PC-3 (cell line): ENCODE data around the gene HCN4. TPM values are rescaled to one million over a fixed set of nuclear protein-coding genes. Genes with fewer than 3 reads are reported as not detected.

Experiments
- ATAC-seq: fragments of 200-7000 bp; cut with Tn5 transposase; 2 replicates; pipeline ENCODE4 v1.9.1; 2020; ENCODE audit warnings: mild to moderate bottlenecking, moderate library complexity
- BruUV-seq: library from RNA; stranded (reverse); fragments of 400-500 nt; replicated peaks from 2 replicates; lab custom pipeline; 2021; lab: Mats Ljungman, UMichigan
- CTCF ChIA-PET: fragments of 300-600 bp; sonication (Branson Sonifier 250); formaldehyde crosslinking; loops from one replicate; lab custom pipeline; 2022; ENCODE audit warnings: antibody characterized with exemption; lab: Charles Lee
- POLR2A ChIA-PET: fragments of 300-600 bp; sonication (Branson Sonifier 250); formaldehyde crosslinking; loops from one replicate; lab custom pipeline; 2022; ENCODE audit warnings: antibody characterized with exemption; ENCODE audit not compliant: unreplicated experiment; lab: Charles Lee
- DNase-seq: peaks from one replicate; pipeline ENCODE4 v3.0.0-alpha.2; 2015
- H2AFZ ChIP-seq: fragments of 300-600 bp; sonication (generic); 2 replicates; pipeline ENCODE4 v1.6.0; 2016; ENCODE audit warnings: antibody characterized with exemption, low read length
- H3F3A ChIP-seq: fragments of 300-600 bp; sonication (generic); one replicate; pipeline ENCODE4 v1.6.0; 2017; ENCODE audit warnings: antibody characterized with exemption, low read length, control low read depth, mild to moderate bottlenecking; ENCODE audit not compliant: unreplicated experiment
- H3K27ac ChIP-seq: fragments of 300-600 bp; sonication (generic); 2 replicates; pipeline ENCODE4 v1.5.1; 2016; ENCODE audit warnings: mild to moderate bottlenecking, low read length
- H3K27me3 ChIP-seq: fragments of 300-600 bp; sonication (generic); 2 replicates; pipeline ENCODE4 v1.6.1; 2016; ENCODE audit warnings: low read length, mixed read lengths
- H3K36me3 ChIP-seq: fragments of 300-600 bp; sonication (generic); 2 replicates; pipeline ENCODE4 v1.6.1; 2016; ENCODE audit warnings: low read depth, mixed run types, low read length, mixed read lengths
- H3K4me1 ChIP-seq: fragments of 300-600 bp; sonication (generic); 2 replicates; pipeline ENCODE4 v1.5.1; 2016; ENCODE audit warnings: low read length; ENCODE audit not compliant: insufficient read depth
- H3K4me2 ChIP-seq: fragments of 300-600 bp; sonication (generic); 2 replicates; pipeline ENCODE4 v1.6.0; 2016; ENCODE audit warnings: low read length
- H3K4me3 ChIP-seq: fragments of 300-600 bp; sonication (generic); 2 replicates; pipeline ENCODE4 v1.5.1; 2016; ENCODE audit warnings: mild to moderate bottlenecking, low read length, mixed read lengths
- H3K79me2 ChIP-seq: fragments of 300-600 bp; sonication (generic); 2 replicates; pipeline ENCODE4 v1.6.1; 2017; ENCODE audit warnings: low read length, mixed read lengths
- H3K9ac ChIP-seq: fragments of 300-600 bp; sonication (generic); 2 replicates; pipeline ENCODE4 v1.6.0; 2016; ENCODE audit warnings: mild to moderate bottlenecking, low read length
- H3K9me2 ChIP-seq: fragments of 300-600 bp; sonication (generic); replicated peaks from 2 replicates; pipeline ENCODE4 v1.6.1; 2016; ENCODE audit warnings: mixed run types, low read length, mixed read lengths
- H3K9me3 ChIP-seq: fragments of 300-600 bp; sonication (generic); 2 replicates; pipeline ENCODE4 v1.6.1; 2016; ENCODE audit warnings: low read length, mixed read lengths
- H4K20me1 ChIP-seq: fragments of 300-600 bp; sonication (generic); 2 replicates; pipeline ENCODE4 v1.6.1; 2016; ENCODE audit warnings: low read length, mixed read lengths
- EZH2 ChIP-seq: fragments of 300-600 bp; sonication (generic); IDR thresholded peaks from one replicate; pipeline ENCODE4 v1.6.1; 2017; ENCODE audit warnings: antibody characterized with exemption, mild to moderate bottlenecking, low read length; ENCODE audit not compliant: unreplicated experiment
- EZH2phosphoT487 ChIP-seq: fragments of 300-600 bp; sonication (generic); IDR thresholded peaks from 2 replicates; pipeline ENCODE4 v1.6.1; 2018; ENCODE audit warnings: mild to moderate bottlenecking, antibody characterized with exemption, low read length, borderline replicate concordance
- intact Hi-C: fragments of 100-400 bp; cut with micrococcal nuclease; formaldehyde crosslinking; loops from 2 replicates; pipeline ENCODE4 v1.9.0; 2023
- total RNA-seq: library from RNA; depleted of rRNA; stranded (reverse); fragments of >200 nt; gene quantifications from 2 replicates; pipeline ENCODE4 v1.2.3, GENCODE V29; 2014
- TF ChIP-seq, protein P1 (sequence below): fragments of 300-600 bp; sonication (generic); conservative IDR thresholded peaks from 2 replicates; pipeline ENCODE4 v1.5.1; 2017; ENCODE audit warnings: antibody characterized with exemption, low read depth, mild to moderate bottlenecking, low read length

Gene HCN4
- total RNA-seq, 1 experiment from 2014 or later: not detected

DNA sequence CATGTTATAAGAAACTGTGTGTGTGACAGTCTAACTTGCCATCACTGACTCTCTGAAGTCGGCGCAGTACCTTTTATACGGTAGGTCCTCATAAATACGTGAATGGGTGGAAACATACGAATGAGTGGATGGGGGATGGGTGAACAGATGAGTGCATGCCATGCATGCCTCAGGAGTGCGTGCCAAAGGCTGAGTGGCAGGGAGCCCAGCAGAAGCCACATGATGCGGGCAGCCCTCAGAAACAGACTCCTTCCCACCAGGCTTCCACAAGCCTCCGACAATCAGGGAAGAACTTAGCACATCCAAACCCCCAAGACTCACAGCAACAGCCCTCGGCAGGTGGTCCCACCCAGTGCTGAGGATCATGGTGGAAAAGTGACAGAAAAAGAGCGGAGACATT is 16.7 kb downstream of the HCN4 start:
- Histone ChIP-seq H3K27me3 (peaks cover 49% of the 10 kb centered on the region), H3K27ac (no peak overlapping the region), H3K4me2 (no peak overlapping the region), H3K9me3 (no peaks in the 10 kb centered on the region), H3K4me1 (no peaks in the 10 kb centered on the region), H3K9me2 (no peaks in the 10 kb centered on the region), H3K9ac (no peak overlapping the region), H4K20me1 (no peaks in the 10 kb centered on the region), H3K4me3 (no peak overlapping the region), H3F3A (no peaks in the 10 kb centered on the region), H2AFZ (no peak overlapping the region), H3K79me2 (no peaks in the 10 kb centered on the region), H3K36me3 (no peaks in the 10 kb centered on the region)
- POLR2A ChIA-PET: no interaction called here
- intact Hi-C loops: no loop called here
- CTCF ChIA-PET: no interaction called here
- ATAC-seq (no peak), DNase-seq (no peak)
- no TSS peak for BruUV-seq
- no peak for TF ChIP-seq EZH2
- TF ChIP-seq, protein P1, sequence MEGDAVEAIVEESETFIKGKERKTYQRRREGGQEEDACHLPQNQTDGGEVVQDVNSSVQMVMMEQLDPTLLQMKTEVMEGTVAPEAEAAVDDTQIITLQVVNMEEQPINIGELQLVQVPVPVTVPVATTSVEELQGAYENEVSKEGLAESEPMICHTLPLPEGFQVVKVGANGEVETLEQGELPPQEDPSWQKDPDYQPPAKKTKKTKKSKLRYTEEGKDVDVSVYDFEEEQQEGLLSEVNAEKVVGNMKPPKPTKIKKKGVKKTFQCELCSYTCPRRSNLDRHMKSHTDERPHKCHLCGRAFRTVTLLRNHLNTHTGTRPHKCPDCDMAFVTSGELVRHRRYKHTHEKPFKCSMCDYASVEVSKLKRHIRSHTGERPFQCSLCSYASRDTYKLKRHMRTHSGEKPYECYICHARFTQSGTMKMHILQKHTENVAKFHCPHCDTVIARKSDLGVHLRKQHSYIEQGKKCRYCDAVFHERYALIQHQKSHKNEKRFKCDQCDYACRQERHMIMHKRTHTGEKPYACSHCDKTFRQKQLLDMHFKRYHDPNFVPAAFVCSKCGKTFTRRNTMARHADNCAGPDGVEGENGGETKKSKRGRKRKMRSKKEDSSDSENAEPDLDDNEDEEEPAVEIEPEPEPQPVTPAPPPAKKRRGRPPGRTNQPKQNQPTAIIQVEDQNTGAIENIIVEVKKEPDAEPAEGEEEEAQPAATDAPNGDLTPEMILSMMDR: no peak
- no peak for TF ChIP-seq EZH2phosphoT487

DNA sequence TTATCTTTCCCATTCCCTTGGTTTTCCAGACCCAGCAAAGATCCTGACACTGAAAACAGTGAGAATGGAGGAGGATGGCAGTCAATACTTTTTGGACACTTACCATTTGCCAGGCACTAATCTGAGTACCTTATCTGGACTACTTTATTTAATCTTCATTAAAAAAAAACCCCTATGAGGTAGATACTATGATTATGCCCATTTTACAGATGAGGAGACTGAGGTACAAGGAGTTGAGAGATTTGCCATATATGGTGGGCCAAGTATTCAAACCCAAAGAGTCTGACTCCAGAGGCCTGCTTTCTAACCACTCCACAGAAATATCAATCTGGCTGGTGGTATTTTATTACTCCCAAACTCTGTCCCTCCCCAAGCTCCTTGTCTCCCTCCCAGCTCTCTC is 19.6 kb downstream of the HCN4 start:
- H3K4me2 ChIP-seq: no peak overlapping the region
- intact Hi-C loops: no loop called here
- DNase-seq (no peak), ATAC-seq (no peak)
- H3K9ac ChIP-seq: no peak overlapping the region
- no peak overlapping the region for H2AFZ ChIP-seq
- CTCF ChIA-PET: no interaction called here
- H3K4me1 ChIP-seq: no peaks in the 10 kb centered on the region
- no TSS peak for BruUV-seq
- H3F3A ChIP-seq: no peaks in the 10 kb centered on the region
- POLR2A ChIA-PET: no interaction called here
- H3K27ac ChIP-seq: no peak overlapping the region
- H3K9me2 ChIP-seq: no peaks in the 10 kb centered on the region
- TF ChIP-seq, protein P1: no peak
- TF ChIP-seq EZH2phosphoT487: no peak
- no peaks in the 10 kb centered on the region for H3K9me3 ChIP-seq
- no peaks in the 10 kb centered on the region for H4K20me1 ChIP-seq
- H3K27me3 ChIP-seq: peaks cover 40% of the 10 kb centered on the region
- no peaks in the 10 kb centered on the region for H3K79me2 ChIP-seq
- no peaks in the 10 kb centered on the region for H3K36me3 ChIP-seq
- H3K4me3 ChIP-seq: no peak overlapping the region

GRCh38 chr15:73346735-73347312 is 21.9 kb downstream of the HCN4 start:
- DNase-seq: peak; percentile 73
- intact Hi-C loops: no loop called here

More at GRCh38 chr15:73346735-73347312, 21.9 kb downstream of the HCN4 start:
- Histone ChIP-seq H4K20me1 (no peaks in the 10 kb centered on the region), H3K9me3 (no peaks in the 10 kb centered on the region), H3K9ac (no peak overlapping the region), H3K9me2 (no peaks in the 10 kb centered on the region), H3K4me2 (no peak overlapping the region), H3K36me3 (no peaks in the 10 kb centered on the region), H3K4me3 (no peak overlapping the region), H3K4me1 (no peaks in the 10 kb centered on the region), H2AFZ (no peak overlapping the region), H3K27ac (no peak overlapping the region), H3K27me3 (peaks cover 22% of the 10 kb centered on the region), H3F3A (no peaks in the 10 kb centered on the region), H3K79me2 (no peaks in the 10 kb centered on the region)
- no TSS peak for BruUV-seq
- CTCF ChIA-PET: no interaction called here
- POLR2A ChIA-PET: no interaction called here
- TF ChIP-seq, protein P1: no peak
- TF ChIP-seq EZH2phosphoT487: no peak
- no peak for TF ChIP-seq EZH2
- peak; percentile 54; the same call in 1 of the 2 replicates for ATAC-seq
